Activated T-helper 1 cell treated with anti-CD3 and anti-CD28 coated beads, Interleukin-2, amount 50 U/mL, for 16 hours (primary cell): ENCODE results near the gene SLF2.
"Not testable (repeated sequence)": the region's sequence is repeated elsewhere in the genome, so short reads cannot be mapped to it uniquely, and the experiment has no call there.

Experiments used
- DNase-seq, 2 donors: peaks; one replicate each; pipeline ENCODE4 v3.0.0-alpha.2; 2020; ENCODE audit warnings: low read depth in 1 of 2, low spot score in 1 of 2

The SLF2 gene

DNA sequence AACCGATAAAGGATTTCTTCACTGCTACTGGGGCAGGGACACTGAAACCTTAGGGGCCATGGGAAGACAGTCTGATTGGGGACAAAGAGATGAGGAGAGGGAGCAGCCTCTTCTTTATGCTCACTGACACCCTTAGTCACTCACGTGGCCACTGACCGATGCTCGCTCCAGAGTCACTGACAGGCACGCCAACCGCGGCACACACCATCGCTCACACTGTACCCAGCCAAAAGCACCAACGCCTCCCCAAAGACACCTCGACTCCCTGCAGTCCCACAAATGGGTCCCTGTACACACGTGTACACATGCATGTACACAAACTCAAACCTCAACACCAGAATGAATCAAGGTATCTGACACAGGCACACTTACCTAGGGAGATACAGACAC is 35.3 kb upstream of the SLF2 start:
- no peak for DNase-seq

DNA sequence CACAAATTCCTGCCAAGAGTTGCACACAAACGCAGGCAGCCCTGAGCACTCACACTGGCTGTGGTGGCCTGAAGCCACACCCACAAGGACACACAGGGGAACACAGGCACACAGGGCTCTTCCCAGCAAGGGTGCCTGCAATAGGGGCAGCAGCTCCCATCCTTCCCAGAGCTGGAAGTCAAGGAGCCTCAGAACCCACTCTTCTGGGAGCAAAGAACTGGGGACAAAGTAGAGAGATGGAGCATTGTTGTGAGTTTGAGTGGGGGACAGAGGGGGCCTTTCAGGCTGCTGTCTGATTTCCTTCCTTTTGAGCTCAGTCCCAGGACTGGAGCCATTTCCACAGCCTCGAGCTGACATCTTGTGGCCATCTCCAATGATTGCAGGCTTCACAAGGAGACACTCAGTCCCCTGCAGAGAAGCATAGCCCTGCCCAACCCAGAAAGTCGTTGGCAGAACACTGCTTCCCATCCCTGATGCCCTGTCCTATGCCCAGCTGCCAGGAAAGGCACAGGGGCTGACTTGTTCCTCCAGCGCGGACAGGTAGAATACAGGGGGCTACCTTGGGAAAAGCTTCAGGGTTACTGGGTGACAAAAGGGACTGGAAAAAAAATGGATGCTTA is 34.4 kb upstream of the SLF2 start:
- no peak for DNase-seq

DNA sequence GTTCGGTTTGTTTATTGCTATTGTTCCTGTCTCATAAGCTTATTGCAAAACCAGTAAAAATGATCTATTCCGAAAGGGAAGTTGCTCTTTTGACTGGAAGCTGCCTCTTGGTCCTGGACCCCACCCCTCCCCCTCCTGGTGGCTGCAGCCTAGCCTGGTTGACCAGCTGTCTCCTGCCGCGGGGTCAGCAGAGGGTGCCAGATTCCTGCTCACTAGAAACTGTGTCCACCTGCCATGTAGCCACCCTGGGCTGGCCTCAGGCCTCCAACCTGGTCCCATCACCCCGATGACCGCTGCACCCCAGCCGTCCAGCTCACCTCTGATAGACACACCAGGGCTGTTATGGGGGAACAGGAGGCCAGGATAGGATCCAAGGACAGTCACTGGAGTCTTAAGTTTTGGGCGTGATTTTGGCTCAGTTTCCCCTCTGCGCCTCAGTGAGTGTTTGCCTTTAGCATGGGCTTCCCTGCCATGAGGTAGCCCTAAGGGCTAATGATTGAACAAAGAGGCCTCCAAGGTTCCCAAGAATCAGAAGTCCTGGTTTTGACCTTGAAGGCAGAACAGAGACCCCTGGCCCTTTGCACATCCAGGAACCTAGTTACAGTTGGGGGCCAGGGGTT is 32.9 kb upstream of the SLF2 start:
- no peak for DNase-seq

DNA sequence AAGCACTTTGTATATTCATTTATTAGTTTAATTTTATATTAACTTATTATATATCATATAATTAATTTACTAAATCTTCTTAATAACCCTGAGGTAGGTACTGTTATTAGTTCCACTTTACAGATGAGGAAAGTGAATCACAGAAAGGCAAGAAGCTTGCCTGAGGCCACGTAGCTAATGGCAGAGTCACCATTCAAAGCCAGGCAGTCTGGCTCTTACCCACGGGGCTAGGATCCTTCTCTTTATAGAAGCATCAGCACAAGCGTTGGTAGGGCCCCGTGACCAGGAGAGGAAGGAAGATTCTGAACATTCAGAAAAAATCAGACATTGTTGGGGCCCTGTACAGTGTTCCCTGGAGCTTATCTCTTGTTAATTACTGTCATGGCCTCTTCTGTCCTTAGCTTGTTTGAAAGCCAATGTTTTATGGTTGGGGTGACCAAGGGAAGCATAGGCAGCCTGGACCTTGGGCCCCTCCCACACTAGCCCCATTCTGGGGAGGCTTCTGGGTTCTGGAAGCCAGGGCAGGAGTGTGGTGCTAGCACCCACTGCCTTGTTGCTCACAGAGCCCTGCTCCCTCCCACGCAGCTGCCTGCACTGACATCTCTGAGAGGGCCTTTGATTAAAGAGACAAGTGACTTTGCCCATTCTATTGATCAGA is 31.1 kb upstream of the SLF2 start:
- no peak for DNase-seq

DNA sequence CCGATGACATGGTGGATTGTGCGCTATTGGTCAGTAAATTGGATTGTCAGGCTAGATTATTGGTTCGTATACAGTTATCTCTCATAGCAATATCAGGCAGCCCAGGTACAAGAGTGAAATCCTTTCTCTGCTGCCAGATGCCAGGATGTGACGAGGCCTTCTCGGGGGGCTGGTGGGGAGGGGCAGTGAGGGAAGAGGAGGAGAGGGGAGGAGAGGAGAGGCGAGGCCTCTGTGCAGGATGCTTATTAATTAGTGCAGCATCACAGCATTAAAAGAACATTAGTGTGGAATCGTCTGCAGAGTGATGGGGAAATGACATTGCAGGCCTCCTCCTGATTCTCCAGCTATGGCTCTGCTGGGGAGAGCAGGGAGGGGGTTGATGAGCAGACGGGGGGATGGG is 30.5 kb upstream of the SLF2 start:
- no peak for DNase-seq

DNA sequence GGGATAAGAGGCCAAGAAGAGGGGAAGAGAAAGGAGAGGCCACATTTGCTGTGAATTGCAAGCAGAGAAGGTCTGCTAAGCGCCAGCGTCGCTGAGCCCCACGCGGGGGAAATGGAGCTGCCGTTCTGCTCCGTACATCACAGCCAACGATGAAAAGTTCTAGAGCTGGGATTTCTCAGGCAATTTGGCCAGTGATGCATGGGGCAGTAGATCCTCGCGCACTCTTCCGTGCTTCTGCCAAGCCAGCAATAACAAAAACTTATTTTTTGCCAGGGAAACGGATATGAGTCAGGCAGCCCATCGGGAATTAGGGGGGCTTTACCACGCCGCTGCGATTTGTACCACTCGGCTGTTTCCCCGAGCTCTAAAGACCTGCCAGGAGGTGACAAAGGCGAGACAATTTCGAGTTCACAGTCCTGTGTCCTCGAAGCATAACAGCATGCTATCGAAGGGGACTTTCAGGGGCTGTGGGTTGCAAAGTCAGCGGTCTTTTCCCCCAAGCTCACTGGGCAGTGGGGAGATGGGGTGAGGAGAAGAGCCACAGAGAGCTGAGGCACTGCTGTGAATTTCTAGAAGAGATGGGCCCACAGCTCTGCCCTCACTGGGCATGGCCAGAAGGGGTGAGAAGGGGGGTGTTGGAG is 30.0 kb upstream of the SLF2 start:
- no peak for DNase-seq

DNA sequence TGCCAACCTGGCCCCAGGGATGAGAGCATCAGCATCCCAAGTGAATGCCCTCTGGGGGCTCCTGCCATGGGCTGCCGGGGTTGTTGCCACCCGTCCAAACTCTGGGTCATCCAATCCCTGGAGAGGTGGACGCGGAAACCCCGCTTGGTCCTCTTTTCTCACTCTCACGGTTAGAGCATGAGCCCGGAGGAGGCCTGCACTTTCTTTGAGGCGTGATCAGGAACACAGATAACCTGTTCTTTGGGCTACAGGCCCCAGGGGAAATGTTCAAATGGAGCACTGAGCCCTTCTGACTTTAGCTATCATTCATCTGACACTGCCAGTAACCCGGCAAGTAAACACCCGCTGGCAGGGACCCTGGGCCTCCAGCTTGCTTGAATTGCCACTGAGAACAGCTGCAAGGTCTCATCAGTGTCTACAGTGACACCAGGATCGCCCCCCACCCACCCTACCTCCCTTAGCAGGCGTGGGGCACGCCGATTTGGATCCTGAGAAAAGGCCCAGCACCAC is 29.4 kb upstream of the SLF2 start:
- DNase-seq, result no peak

- DNase-seq, result not testable (repeated sequence)
Observed at GRCh38 chr10:100885611-100886010, 27.2 kb upstream of the SLF2 start.

DNA sequence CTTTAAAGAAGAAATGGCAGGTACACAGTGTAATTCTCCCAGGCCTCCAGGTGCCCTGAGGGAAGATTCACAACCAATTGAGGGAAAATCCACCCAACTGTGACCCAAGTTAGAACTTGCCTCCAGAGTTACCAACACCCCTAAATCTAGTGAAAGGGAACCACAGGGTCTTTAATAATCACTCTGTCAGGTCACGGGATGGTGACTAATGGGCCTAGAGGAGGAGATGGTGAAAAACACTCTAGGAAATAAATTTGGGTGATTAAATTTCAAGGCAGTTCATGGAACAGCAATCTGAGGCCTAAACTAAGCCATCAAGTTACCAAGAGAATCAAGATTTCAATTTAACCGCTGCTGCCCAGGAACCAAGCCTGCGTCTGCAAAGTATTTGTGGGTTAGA is 26.7 kb upstream of the SLF2 start:
- no peak for DNase-seq

GRCh38 chr10:100886521-100886920 is 26.2 kb upstream of the SLF2 start:
- no peak for DNase-seq

- no peak for DNase-seq
Observed at GRCh38 chr10:100886963-100887362, 25.8 kb upstream of the SLF2 start.

GRCh38 chr10:100887761-100888296 is 24.9 kb upstream of the SLF2 start:
- no peak for DNase-seq

DNA sequence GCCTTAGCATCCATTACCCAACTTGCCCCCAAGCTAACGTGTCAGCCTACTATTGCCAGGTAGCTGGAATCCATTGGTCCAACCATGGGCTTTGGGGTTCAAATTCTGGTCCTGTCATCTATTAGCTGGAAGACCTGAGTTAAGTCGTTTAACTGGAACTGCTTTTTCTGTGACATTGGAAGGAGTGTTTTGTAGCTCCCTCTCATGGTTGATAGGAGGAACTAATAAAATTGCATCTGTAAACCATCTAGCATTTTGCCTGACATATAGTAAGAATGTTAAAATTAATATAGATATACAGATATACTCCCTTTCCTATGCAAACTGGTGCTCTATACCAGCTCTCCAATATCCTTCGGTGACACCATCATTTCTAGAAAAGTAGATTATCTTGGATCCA is 23.8 kb upstream of the SLF2 start:
- no peak for DNase-seq

DNA sequence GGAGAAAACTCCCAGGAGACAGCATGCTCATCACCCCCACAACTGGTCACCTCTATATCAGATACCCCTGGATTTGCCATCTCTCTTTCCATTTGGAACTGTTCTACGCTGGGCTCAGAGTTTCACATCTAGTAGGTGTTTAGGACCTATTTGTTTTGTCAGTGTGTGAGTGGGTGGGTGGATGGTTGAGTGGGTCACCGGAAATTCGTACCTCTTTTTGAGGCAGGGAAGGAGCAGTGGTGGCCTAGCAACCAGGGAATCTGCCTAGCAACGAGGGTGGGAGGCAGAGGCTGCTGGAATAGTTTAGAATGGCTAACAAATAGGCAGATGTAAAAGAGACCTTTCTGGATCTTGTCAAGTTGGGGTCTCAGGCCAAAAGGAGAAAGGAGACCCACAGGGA is 23.2 kb upstream of the SLF2 start:
- DNase-seq, result no peak

- no peak for DNase-seq
Observed at GRCh38 chr10:100890141-100890672, 22.6 kb upstream of the SLF2 start.

- no peak for DNase-seq
Observed at GRCh38 chr10:100890673-100891317, 22.0 kb upstream of the SLF2 start.

DNA sequence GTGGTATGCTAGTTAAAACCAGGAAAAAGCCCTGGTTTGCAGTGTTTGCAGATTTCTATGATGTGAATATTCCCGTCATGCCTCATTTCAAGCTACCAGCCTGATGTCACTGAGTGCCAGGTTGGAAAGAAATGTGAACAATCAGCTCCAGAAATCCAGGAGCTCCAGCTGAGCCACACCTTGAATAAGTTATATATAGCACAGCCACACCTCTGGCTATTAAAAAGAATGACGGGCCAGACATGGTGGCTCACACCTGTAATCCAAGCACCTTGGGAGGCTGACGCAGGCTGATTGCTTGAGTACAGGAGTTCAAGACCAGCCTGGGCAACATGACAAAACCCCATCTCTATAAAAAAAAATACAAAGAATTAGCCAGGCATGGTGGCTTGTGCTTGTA is 18.7 kb upstream of the SLF2 start:
- DNase-seq, result no peak

DNA sequence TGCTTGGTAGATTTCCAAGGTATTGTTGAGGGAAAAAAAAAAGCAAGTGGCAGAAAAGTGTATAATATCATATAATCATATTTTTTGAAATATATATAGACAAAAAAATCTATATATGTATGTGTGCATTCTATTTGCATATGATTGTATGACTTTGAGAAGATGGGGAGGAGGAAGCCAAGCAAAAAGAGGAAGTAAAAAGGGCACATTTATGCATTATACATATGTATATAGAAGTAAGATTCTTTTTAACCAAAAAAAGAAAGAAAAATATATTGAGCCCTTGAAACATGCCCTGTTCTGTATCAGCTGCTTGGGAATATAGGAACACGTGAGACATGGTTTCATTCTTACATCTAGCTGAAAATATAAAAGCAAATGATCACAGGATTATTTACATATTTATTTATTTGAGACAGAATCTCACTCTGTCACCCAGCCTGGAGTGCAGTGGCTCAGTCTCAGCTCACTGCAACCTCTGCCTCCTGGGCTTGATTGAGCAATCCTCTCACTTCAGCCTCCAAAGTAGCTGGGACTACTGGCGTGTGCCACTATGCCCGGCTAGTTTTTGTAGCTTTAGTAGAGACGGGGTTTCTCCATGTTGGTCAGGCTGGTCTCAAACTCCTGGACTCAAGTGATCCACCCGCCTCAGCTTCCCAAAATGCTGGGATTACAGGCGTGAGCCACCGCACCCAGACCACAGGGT is 18.0 kb upstream of the SLF2 start:
- DNase-seq, result no peak

GRCh38 chr10:100895346-100895745 is 17.4 kb upstream of the SLF2 start:
- DNase-seq, result no peak

- DNase-seq, result no peak
Observed at GRCh38 chr10:100895896-100896295, 16.9 kb upstream of the SLF2 start.
